GOT3 (cell line): Measurements from ENCODE around the gene GNLY.
"Not testable (repeated sequence)": the region's sequence is repeated elsewhere in the genome, so short reads cannot be mapped to it uniquely, and the experiment has no call there.

Experiments used
- DNase-seq: peaks from one replicate; lab custom pipeline; 2025; ENCODE audit warnings: mixed read lengths; lab: John Stamatoyannopoulos, UW

The GNLY gene

GRCh38 chr2:85710687-85711577, 16.8 kb downstream of the GNLY start:
- DNase-seq: no peak

- no peak for DNase-seq
Observed at GRCh38 chr2:85711578-85712060, 17.5 kb downstream of the GNLY start.

- DNase-seq: no peak
Observed at GRCh38 chr2:85712336-85712735, 18.2 kb downstream of the GNLY start.

- DNase-seq: no peak
Observed at GRCh38 chr2:85712849-85713612, 18.9 kb downstream of the GNLY start.

GRCh38 chr2:85713836-85714235, 19.7 kb downstream of the GNLY start:
- DNase-seq: no peak

GRCh38 chr2:85714421-85714820, 20.3 kb downstream of the GNLY start:
- not testable (repeated sequence) for DNase-seq

GRCh38 chr2:85714841-85715240, 20.7 kb downstream of the GNLY start:
- DNase-seq: no peak

GRCh38 chr2:85716346-85716914, 22.3 kb downstream of the GNLY start:
- no peak for DNase-seq

- DNase-seq: no peak
Observed at GRCh38 chr2:85717308-85718008, 23.3 kb downstream of the GNLY start.

- DNase-seq: no peak
Observed at GRCh38 chr2:85718009-85718391, 23.8 kb downstream of the GNLY start.

GRCh38 chr2:85718885-85719492, 24.8 kb downstream of the GNLY start:
- no peak for DNase-seq

- no peak for DNase-seq
Observed at GRCh38 chr2:85719609-85720240, 25.6 kb downstream of the GNLY start.

GRCh38 chr2:85720533-85720932, 26.4 kb downstream of the GNLY start:
- DNase-seq: no peak

- DNase-seq: no peak
Observed at GRCh38 chr2:85721641-85722040, 27.5 kb downstream of the GNLY start.

GRCh38 chr2:85722519-85722918, 28.4 kb downstream of the GNLY start:
- DNase-seq: no peak

- DNase-seq: no peak
Observed at GRCh38 chr2:85723707-85724360, 29.7 kb downstream of the GNLY start.

GRCh38 chr2:85724731-85725181, 30.6 kb downstream of the GNLY start:
- DNase-seq: no peak

- DNase-seq: no peak
Observed at GRCh38 chr2:85725451-85725850, 31.3 kb downstream of the GNLY start.

GRCh38 chr2:85727798-85728197, 33.6 kb downstream of the GNLY start:
- DNase-seq: no peak

GRCh38 chr2:85728342-85728741, 34.2 kb downstream of the GNLY start:
- no peak for DNase-seq
